SK-N-SH (cell line): Measurements from ENCODE around the gene RBMS1.

Experiments
- CTCF ChIP-seq: fragments of 200-600 bp; sonication (generic); IDR thresholded peaks from 2 replicates; pipeline ENCODE4 v1.6.1; 2017; ENCODE audit warnings: antibody characterized with exemption, mild to moderate bottlenecking, moderate library complexity
- EZH2phosphoT487 ChIP-seq: fragments of 200-600 bp; sonication (generic); IDR thresholded peaks from 2 replicates; pipeline ENCODE4 v1.6.1; 2017; ENCODE audit warnings: low read depth, mixed run types, mild to moderate bottlenecking, antibody characterized with exemption, moderate library complexity, borderline replicate concordance
- GABPA ChIP-seq: IDR thresholded peaks from 2 replicates; pipeline ENCODE4 v1.4.0; 2012; ENCODE audit warnings: low read depth, mild to moderate bottlenecking
- MAX ChIP-seq: IDR thresholded peaks from 2 replicates; pipeline ENCODE4 v1.4.0; 2012; ENCODE audit warnings: low read depth
- MXI1 ChIP-seq: IDR thresholded peaks from 2 replicates; pipeline ENCODE4 v1.6.1; 2012; ENCODE audit warnings: mild to moderate bottlenecking, low read depth, low read length, improper control_type of control experiment
- NRF1 ChIP-seq: IDR thresholded peaks from 2 replicates; pipeline ENCODE4 v1.6.1; 2012; ENCODE audit warnings: low read depth, mild to moderate bottlenecking, low read length
- POLR2AphosphoS5 ChIP-seq: IDR thresholded peaks from 2 replicates; pipeline ENCODE4 v1.6.1; 2012; ENCODE audit warnings: low read depth, low read length
- RAD21 ChIP-seq: IDR thresholded peaks from 2 replicates; pipeline ENCODE4 v1.6.1; 2012; ENCODE audit warnings: mild to moderate bottlenecking, low read length
- YY1 ChIP-seq: IDR thresholded peaks from 2 replicates; pipeline ENCODE4 v1.4.0; 2012; ENCODE audit warnings: low read depth, mild to moderate bottlenecking
- TF ChIP-seq, protein P1 (sequence below): IDR thresholded peaks from 2 replicates; pipeline ENCODE4 v1.4.0; 2012; ENCODE audit warnings: low read depth, borderline replicate concordance
- TF ChIP-seq, protein P2 (sequence below): IDR thresholded peaks from 2 replicates; pipeline ENCODE4 v1.4.0; 2012; ENCODE audit warnings: low read depth, borderline replicate concordance

GRCh38 chr2:160442603-160443002 lies 51.0 kb downstream of the RBMS1 start:
- TF ChIP-seq, protein P1, sequence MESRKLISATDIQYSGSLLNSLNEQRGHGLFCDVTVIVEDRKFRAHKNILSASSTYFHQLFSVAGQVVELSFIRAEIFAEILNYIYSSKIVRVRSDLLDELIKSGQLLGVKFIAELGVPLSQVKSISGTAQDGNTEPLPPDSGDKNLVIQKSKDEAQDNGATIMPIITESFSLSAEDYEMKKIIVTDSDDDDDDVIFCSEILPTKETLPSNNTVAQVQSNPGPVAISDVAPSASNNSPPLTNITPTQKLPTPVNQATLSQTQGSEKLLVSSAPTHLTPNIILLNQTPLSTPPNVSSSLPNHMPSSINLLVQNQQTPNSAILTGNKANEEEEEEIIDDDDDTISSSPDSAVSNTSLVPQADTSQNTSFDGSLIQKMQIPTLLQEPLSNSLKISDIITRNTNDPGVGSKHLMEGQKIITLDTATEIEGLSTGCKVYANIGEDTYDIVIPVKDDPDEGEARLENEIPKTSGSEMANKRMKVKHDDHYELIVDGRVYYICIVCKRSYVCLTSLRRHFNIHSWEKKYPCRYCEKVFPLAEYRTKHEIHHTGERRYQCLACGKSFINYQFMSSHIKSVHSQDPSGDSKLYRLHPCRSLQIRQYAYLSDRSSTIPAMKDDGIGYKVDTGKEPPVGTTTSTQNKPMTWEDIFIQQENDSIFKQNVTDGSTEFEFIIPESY = no peak
- TF ChIP-seq NRF1 (no peak), CTCF (no peak), RAD21 (no peak), YY1 (no peak), GABPA (no peak), MXI1 (no peak), MAX (no peak), POLR2AphosphoS5 (no peak), EZH2phosphoT487 (no peak)
- TF ChIP-seq, protein P2, sequence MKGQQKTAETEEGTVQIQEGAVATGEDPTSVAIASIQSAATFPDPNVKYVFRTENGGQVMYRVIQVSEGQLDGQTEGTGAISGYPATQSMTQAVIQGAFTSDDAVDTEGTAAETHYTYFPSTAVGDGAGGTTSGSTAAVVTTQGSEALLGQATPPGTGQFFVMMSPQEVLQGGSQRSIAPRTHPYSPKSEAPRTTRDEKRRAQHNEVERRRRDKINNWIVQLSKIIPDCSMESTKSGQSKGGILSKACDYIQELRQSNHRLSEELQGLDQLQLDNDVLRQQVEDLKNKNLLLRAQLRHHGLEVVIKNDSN = no peak
